Right atrium auricular region (tissue), 2 donors: ENCODE measurements around the gene NCKAP5. TPM values are rescaled to one million over a fixed set of nuclear protein-coding genes. Genes with fewer than 3 reads are reported as not detected.

ENCODE experiments used
- DNase-seq: peaks from one replicate; pipeline ENCODE4 v3.0.0-alpha.2; 2019; ENCODE audit warnings: low spot score
- H3K27ac ChIP-seq, 2 donors: fragments of 200-600 bp; sonication (generic); 1 replicate in 1 of 2; 2 replicates in 1 of 2; pipeline ENCODE4 v1.5.1; 2016 to 2019
- H3K27me3 ChIP-seq, 2 donors: fragments of 200-600 bp; sonication (generic); one replicate each; pipeline versions ENCODE4 v1.5.1 to v1.6.0; 2017 to 2019
- H3K36me3 ChIP-seq: fragments of 200-600 bp; sonication (generic); one replicate; pipeline ENCODE4 v1.5.1; 2016
- H3K4me1 ChIP-seq, 2 donors: fragments of 200-600 bp; sonication (generic); one replicate each; pipeline versions ENCODE4 v1.5.1 to v1.6.0; 2017 to 2019
- H3K4me3 ChIP-seq, 2 donors: fragments of 200-600 bp; sonication (generic); 1 replicate in 1 of 2; 2 replicates in 1 of 2; pipeline ENCODE4 v1.5.1; 2017 to 2019; ENCODE audit warnings: mild to moderate bottlenecking in 1 of 2, moderate library complexity in 1 of 2
- H3K9me3 ChIP-seq, 2 donors: fragments of 200-600 bp; sonication (generic); one replicate each; pipeline ENCODE4 v1.5.1; 2019
- total RNA-seq, 2 donors: library from RNA; depleted of rRNA; stranded (reverse); fragments of >200 nt; gene quantifications; one replicate each; pipeline ENCODE4 v1.1.0, GENCODE V29; 2016
- TF ChIP-seq, protein P1 (sequence below), 2 donors: fragments of 200-600 bp; sonication (generic); IDR thresholded peaks; one replicate each; pipeline ENCODE4 v1.5.1; 2019; ENCODE audit warnings: antibody characterized with exemption in 2 of 2

NCKAP5 gene
- total RNA-seq, 2 donors from 2014 or later = 3.6 to 5.4 TPM

DNA sequence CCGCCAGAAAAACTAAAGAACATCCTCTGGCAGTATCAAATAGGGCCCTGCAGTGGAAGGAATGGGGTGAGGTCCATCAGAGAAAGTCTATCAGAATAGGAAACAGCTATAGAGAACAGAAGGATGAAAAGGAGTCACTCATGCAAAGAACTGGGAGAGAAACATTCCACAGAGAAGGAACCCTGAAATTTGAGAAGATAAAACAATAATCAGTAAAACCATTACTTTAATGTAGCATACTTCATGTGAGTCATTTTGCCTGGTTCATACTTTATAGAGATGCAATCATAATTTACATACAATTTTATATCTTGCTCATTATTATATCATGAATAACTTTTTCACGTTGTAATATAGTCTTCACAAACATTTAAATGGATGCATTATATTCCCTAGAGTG, 402.2 kb downstream of the NCKAP5 start:
- Histone ChIP-seq H3K9me3 (no peaks in the 10 kb centered on the region), H3K4me3 (no peak overlapping the region), H3K4me1 (no peaks in the 10 kb centered on the region), H3K36me3 (no peaks in the 10 kb centered on the region), H3K27ac (no peak overlapping the region), H3K27me3 (no peaks in the 10 kb centered on the region)
- no peak for DNase-seq
- TF ChIP-seq, protein P1, sequence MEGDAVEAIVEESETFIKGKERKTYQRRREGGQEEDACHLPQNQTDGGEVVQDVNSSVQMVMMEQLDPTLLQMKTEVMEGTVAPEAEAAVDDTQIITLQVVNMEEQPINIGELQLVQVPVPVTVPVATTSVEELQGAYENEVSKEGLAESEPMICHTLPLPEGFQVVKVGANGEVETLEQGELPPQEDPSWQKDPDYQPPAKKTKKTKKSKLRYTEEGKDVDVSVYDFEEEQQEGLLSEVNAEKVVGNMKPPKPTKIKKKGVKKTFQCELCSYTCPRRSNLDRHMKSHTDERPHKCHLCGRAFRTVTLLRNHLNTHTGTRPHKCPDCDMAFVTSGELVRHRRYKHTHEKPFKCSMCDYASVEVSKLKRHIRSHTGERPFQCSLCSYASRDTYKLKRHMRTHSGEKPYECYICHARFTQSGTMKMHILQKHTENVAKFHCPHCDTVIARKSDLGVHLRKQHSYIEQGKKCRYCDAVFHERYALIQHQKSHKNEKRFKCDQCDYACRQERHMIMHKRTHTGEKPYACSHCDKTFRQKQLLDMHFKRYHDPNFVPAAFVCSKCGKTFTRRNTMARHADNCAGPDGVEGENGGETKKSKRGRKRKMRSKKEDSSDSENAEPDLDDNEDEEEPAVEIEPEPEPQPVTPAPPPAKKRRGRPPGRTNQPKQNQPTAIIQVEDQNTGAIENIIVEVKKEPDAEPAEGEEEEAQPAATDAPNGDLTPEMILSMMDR (IDR thresholded peaks at IDR 0.05) = no peak

DNA sequence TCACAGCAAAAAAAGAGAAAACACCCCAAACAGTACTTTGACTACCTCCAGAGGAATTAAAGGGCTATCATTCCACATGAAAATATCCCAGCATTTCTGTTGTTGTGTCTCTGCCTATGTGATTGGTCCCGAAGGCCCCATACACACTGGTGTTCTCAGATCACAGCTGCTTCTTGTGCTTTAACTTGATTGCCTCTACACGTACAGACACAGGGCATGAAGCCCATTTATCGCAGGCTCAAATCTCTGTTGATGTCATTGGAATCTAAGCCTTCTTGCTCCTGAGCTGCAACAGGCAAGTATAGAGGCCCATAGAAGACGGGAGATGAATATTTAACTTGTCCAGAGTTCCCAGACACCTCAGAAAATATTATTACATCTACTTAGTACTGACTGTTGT, 405.2 kb downstream of the NCKAP5 start:
- Histone ChIP-seq H3K27ac (no peak overlapping the region), H3K4me3 (no peak overlapping the region), H3K4me1 (no peaks in the 10 kb centered on the region), H3K27me3 (no peaks in the 10 kb centered on the region), H3K9me3 (no peaks in the 10 kb centered on the region), H3K36me3 (no peaks in the 10 kb centered on the region)
- DNase-seq = no peak
- TF ChIP-seq, protein P1 (IDR thresholded peaks at IDR 0.05) = no peak

DNA sequence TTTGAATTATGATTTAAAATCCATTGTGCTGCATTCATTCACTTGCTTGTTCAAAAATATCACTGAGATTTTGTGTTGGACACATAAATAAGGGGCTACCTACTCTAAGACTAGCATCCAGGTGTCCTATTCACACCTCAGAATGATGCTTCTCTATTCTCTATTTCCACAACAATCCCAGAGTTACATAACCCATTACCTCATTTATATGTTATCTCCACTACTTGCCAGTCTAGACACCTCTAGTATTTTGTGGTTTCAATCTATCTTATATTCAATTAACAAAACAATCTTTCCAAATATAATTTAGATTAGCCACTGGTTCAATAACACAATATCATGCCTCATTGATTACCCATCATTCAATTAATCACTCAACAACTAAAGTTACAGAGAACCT, 409.8 kb downstream of the NCKAP5 start:
- H3K4me1 ChIP-seq = no peaks in the 10 kb centered on the region
- no peaks in the 10 kb centered on the region for H3K9me3 ChIP-seq
- no peaks in the 10 kb centered on the region for H3K36me3 ChIP-seq
- no peak for DNase-seq
- TF ChIP-seq, protein P1 (IDR thresholded peaks at IDR 0.05) = no peak
- H3K27me3 ChIP-seq = no peaks in the 10 kb centered on the region
- no peak overlapping the region for H3K27ac ChIP-seq
- H3K4me3 ChIP-seq = no peak overlapping the region

DNA sequence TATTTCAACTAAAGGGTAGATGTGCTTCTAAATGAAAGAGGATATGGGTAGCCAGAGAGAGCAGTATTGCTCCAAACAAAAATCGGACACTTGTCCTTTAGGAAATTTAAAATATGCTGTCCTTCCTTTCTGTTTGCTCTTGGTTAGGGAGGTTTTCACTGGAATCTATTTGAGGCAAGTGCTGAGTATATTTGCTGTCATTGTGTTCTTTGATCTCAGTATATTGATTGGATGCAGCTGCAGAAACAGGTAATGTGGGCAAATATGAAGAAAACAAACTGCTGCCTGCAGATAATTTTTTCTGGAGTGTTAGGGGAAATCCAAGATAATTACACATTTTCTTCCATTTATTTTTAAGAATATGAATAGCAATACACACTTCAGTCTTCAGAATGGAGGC, 410.2 kb downstream of the NCKAP5 start:
- Histone ChIP-seq H3K4me1 (no peaks in the 10 kb centered on the region), H3K36me3 (no peaks in the 10 kb centered on the region), H3K27ac (no peak overlapping the region), H3K27me3 (no peaks in the 10 kb centered on the region), H3K4me3 (no peak overlapping the region), H3K9me3 (no peaks in the 10 kb centered on the region)
- TF ChIP-seq, protein P1 (IDR thresholded peaks at IDR 0.05) = no peak
- no peak for DNase-seq

DNA sequence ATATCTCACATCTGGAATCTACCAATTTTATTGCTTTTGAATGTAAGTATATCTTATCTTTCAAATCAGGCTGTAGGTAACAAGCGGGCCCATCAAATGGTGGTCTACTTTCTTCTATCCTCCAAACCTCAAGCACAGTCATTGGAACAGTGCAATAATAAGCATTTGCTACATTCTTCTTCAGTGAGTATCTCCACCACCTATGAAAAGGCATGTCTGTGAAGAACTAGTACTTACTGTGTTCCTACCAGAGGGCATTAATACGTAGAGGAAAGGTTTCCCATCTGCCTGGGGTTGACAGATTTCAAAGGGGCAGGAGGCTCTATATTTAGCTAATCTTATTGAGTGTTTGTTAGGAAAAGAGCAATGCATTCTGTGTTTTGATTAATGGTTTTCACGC, 411.1 kb downstream of the NCKAP5 start:
- Histone ChIP-seq H3K27me3 (no peaks in the 10 kb centered on the region), H3K4me3 (no peak overlapping the region), H3K36me3 (no peaks in the 10 kb centered on the region), H3K9me3 (no peaks in the 10 kb centered on the region), H3K4me1 (no peaks in the 10 kb centered on the region), H3K27ac (no peak overlapping the region)
- DNase-seq = no peak
- TF ChIP-seq, protein P1 (IDR thresholded peaks at IDR 0.05) = no peak

DNA sequence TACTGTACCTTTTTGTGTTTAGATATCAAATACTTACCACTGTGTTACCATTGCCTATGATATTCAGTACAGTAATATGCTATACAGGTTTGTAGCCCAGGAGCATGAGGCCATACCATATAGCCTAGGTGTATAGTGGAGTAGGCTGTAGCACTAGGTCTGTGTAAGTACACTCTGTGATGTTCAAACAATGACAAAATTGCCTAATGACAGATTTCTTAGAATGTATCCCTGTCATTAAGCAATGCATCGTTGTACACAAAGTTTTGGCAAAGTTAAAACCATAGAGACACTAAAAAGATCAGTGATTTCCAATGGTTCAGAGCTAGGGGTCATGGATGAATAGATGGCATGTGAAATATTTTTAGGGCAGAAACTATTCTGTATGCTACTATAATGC, 415.5 kb downstream of the NCKAP5 start:
- peaks cover 0 to 4% of the 10 kb centered on the region in 2 donors for H3K9me3 ChIP-seq
- no peak overlapping the region for H3K4me3 ChIP-seq
- no peak for DNase-seq
- H3K27me3 ChIP-seq = no peaks in the 10 kb centered on the region
- H3K27ac ChIP-seq = no peak overlapping the region
- TF ChIP-seq, protein P1 (IDR thresholded peaks at IDR 0.05) = no peak
- H3K36me3 ChIP-seq = no peaks in the 10 kb centered on the region
- no peaks in the 10 kb centered on the region for H3K4me1 ChIP-seq
